Common myeloid progenitor, CD34-positive (primary cell): ENCODE measurements around the gene TENT4B.

Experiments
- CTCF ChIA-PET: fragments of 350-600 bp; sonication (Branson Sonifier 250); formaldehyde crosslinking; loops from one replicate; lab custom pipeline; 2021; ENCODE audit warnings: antibody characterized with exemption; lab: Charles Lee
- POLR2A ChIA-PET: fragments of 350-600 bp; sonication (Branson Sonifier 250); formaldehyde crosslinking; loops from one replicate; lab custom pipeline; 2021; ENCODE audit warnings: antibody characterized with exemption; lab: Charles Lee
- DNase-seq, 3 donors: peaks; one replicate each; pipeline versions ENCODE4 v3.0.0 to v3.0.0-alpha.2; 2013
- H3K27ac ChIP-seq, 2 experiments: 1 replicate in 1 of 2; 2 replicates in 1 of 2; pipeline ENCODE4 v1.7.0; 2013; ENCODE audit warnings: inconsistent platforms in 2 of 2, low read length in 2 of 2, mild to moderate bottlenecking in 2 of 2, low read depth in 1 of 2, moderate library complexity in 1 of 2; ENCODE audit not compliant: severe bottlenecking in 2 of 2, insufficient read depth in 1 of 2, poor library complexity in 1 of 2
- H3K27me3 ChIP-seq, 5 experiments: replicated peaks in 2 of 5; 1 replicate in 3 of 5; 2 replicates in 2 of 5; pipeline versions ENCODE4 v1.6.1 to v1.7.0; 2013; ENCODE audit warnings: low read length in 4 of 5, mild to moderate bottlenecking in 2 of 5, moderate library complexity in 2 of 5, inconsistent platforms in 1 of 5; ENCODE audit not compliant: insufficient read depth in 5 of 5, control insufficient read depth in 4 of 5
- H3K36me3 ChIP-seq, 4 experiments: 1 replicate in 2 of 4; 2 replicates in 2 of 4; pipeline versions ENCODE4 v1.6.1 to v1.7.0; 2013; ENCODE audit warnings: low read length in 3 of 4, control low read depth in 1 of 4, mild to moderate bottlenecking in 1 of 4; ENCODE audit not compliant: control insufficient read depth in 4 of 4, insufficient read depth in 4 of 4
- H3K4me1 ChIP-seq, 4 experiments: 1 replicate in 3 of 4; 2 replicates in 1 of 4; pipeline versions ENCODE4 v1.6.1 to v1.7.1; 2013; ENCODE audit warnings: low read length in 3 of 4, mild to moderate bottlenecking in 3 of 4, control low read depth in 1 of 4, inconsistent platforms in 1 of 4, moderate library complexity in 1 of 4; ENCODE audit not compliant: control insufficient read depth in 4 of 4, insufficient read depth in 4 of 4; ENCODE audit errors: control extremely low read depth in 1 of 4
- H3K4me3 ChIP-seq, 7 experiments: 1 replicate in 4 of 7; 2 replicates in 3 of 7; pipeline versions ENCODE4 v1.5.1 to v1.7.0; 2013; ENCODE audit warnings: mild to moderate bottlenecking in 7 of 7, low read length in 6 of 7, moderate library complexity in 6 of 7, inconsistent platforms in 2 of 7, low read depth in 2 of 7, control low read depth in 1 of 7; ENCODE audit not compliant: insufficient read depth in 4 of 7, control insufficient read depth in 1 of 7; ENCODE audit errors: extremely low read depth in 1 of 7
- H3K9me3 ChIP-seq, 5 experiments: 1 replicate in 4 of 5; 2 replicates in 1 of 5; pipeline versions ENCODE4 v1.6.1 to v1.7.1; 2013; ENCODE audit warnings: low read length in 4 of 5, mild to moderate bottlenecking in 2 of 5, inconsistent platforms in 1 of 5, low read depth in 1 of 5, moderate library complexity in 1 of 5; ENCODE audit not compliant: control insufficient read depth in 4 of 5, insufficient read depth in 2 of 5; ENCODE audit errors: control extremely low read depth in 1 of 5
- WGBS: methylation state at CpG from one replicate; pipeline ENCODE4 v1.1.5; 2013; ENCODE audit not compliant: insufficient coverage; 5-methylcytosine and 5-hydroxymethylcytosine counted together

The TENT4B gene

DNA sequence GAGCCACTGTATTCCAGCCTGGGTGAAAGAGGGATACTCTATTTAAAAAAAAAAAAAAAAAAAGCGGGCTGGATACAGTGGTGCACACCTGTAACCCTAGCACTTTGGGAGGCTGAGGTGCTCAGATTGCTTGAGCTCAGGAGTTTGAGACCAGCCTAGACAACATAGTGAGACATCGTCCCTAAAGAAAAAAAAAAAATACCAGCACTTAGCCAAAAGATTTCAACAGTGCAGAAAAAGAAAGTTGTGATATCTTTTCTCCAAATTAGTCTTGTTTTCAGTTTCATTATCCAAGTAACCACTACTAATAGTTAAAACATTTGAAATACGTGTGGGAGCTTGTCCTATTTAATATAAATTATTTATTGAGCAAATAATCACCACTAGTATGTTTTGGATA, 48.7 kb downstream of the TENT4B start:
- no peak overlapping the region for H3K4me3 ChIP-seq
- peaks cover 0 to 7% (median 0%) of the 10 kb centered on the region in 4 experiments for H3K36me3 ChIP-seq
- POLR2A ChIA-PET = interaction anchor here (0.5 to 0.7 kb wide), 2 partner anchors 16 to 46 kb away, joined by 3 to 6 read pairs; no protein-coding TSS in a partner anchor
- CTCF ChIA-PET = interaction anchor here (1.1 to 1.4 kb wide), 4 partner anchors 9 to 171 kb away, joined by 3 to 4 read pairs (median 4); no protein-coding TSS in a partner anchor
- peaks cover 0 to 11% (median 5%) of the 10 kb centered on the region in 4 experiments for H3K4me1 ChIP-seq
- no peak overlapping the region for H3K27ac ChIP-seq
- H3K27me3 ChIP-seq = no peaks in the 10 kb centered on the region
- DNase-seq = no peak
- WGBS = no CpG with 5 or more reads among the region's 3 CpGs
- no peaks in the 10 kb centered on the region for H3K9me3 ChIP-seq

DNA sequence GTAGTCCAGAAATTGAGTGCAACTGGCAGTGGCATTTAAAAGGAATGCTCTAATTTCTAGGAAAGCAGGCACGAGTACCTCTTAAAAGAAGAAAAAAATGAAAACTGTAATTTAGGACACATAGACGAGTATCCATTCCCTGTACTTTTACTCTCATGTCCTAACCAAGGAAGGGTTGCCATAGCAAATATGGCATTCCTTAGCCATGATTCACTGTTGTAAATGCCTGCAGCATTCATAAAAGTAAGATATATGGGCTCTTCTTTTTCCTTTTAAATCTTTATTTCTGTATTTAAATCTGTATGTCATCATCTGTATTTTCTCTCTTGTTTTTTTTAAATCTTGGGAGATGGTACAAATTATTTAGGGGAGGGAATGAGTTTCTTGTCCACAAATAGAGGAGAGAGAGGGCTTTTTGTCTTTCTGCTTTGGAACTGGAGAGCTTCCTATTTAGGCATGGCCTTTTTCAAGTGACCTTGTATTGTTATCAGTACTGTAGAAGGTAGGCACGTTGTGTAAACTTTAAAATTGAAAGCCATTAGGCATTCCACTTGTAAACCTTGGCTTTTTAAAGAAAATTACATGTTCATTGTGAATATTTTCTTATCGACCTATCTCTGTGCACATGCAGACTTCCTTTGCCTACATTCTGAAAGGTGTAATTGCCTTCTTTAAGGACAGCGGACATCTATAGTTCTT, 50.0 kb downstream of the TENT4B start:
- Histone ChIP-seq H3K36me3 (peaks cover 0 to 7% (median 0%) of the 10 kb centered on the region in 4 experiments), H3K27me3 (no peaks in the 10 kb centered on the region), H3K27ac (no peak overlapping the region), H3K4me3 (no peak overlapping the region), H3K9me3 (no peaks in the 10 kb centered on the region), H3K4me1 (peaks cover 0 to 7% (median 3%) of the 10 kb centered on the region in 4 experiments)
- ChIA-PET POLR2A (no interaction called here), CTCF (interaction anchor here (1.1 to 1.2 kb wide), 2 partner anchors 8 to 136 kb away, joined by 3 to 4 read pairs; no protein-coding TSS in a partner anchor)
- 91% methylated on average over 2 of the region's 5 CpGs for WGBS
- DNase-seq = no peak

DNA sequence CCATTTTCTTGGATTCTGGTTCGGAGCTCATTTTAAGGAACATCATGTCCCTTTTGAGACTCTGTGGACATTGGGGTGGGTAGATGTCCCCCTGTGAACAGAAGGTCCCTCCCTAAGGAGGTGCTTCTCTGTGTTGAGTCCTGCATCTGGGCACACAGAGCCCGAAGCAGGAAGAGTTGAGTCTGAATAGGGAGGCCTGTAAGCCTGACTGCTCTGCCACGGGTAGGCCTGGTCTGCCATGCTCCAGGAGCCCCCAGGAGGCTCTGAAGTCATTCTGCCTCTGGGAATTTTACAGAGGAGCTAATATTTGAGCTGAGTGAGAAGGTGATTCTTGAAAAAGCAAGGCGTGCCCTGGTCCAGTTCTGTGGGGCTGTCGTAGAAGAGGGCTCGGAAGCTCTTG, 50.6 kb downstream of the TENT4B start:
- H3K9me3 ChIP-seq = no peaks in the 10 kb centered on the region
- DNase-seq = no peak
- H3K36me3 ChIP-seq = peaks cover 0 to 7% (median 0%) of the 10 kb centered on the region in 4 experiments
- ChIA-PET POLR2A (no interaction called here), CTCF (interaction anchor here (0.8 kb wide), 1 partner anchor 11 kb away, joined by 3 read pairs; no protein-coding TSS in a partner anchor)
- WGBS = 80% methylated on average over 6 of the region's 6 CpGs
- no peak overlapping the region for H3K27ac ChIP-seq
- H3K4me3 ChIP-seq = no peak overlapping the region
- H3K27me3 ChIP-seq = no peaks in the 10 kb centered on the region
- H3K4me1 ChIP-seq = peaks cover 0 to 12% (median 3%) of the 10 kb centered on the region in 4 experiments

DNA sequence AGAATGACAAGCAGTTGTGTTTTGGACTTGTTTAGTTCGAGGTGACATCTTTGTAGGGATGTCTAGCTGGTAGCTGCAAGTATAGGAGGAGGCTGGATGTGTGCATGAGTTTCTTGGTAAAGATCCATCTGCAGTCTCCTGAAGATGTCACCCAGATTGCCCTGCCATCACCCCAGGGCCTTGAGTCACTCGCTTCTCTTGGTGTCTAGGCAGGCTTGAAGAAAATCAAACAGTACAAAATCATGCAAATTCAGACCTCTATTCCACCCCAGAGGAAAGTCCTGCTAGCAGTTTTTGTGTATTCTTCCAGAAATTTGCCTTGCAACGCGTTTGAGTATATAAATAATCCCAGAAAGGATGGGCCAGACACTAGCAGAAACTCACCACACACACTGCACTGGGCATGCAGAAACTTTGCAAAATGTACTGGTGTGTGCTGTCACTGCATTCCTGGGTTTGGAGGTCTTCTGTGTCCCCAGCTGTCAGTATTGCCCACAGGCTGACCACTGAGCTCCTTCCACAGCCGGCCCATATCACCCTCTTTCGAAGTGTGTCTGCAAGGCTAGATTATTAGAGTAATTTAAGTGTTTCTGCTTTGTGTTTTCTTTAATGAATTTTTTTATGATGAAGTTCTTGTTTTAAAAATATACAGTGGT, 51.5 kb downstream of the TENT4B start:
- H3K4me1 ChIP-seq = peaks cover 2 to 13% (median 3%) of the 10 kb centered on the region in 4 experiments
- no peaks in the 10 kb centered on the region for H3K9me3 ChIP-seq
- no peaks in the 10 kb centered on the region for H3K27me3 ChIP-seq
- WGBS = 100% methylated on average over 2 of the region's 6 CpGs
- no peak overlapping the region for H3K27ac ChIP-seq
- ChIA-PET CTCF (interaction anchor here (0.8 kb wide), 1 partner anchor 11 kb away, joined by 3 read pairs; no protein-coding TSS in a partner anchor), POLR2A (no interaction called here)
- DNase-seq = no peak
- peaks cover 0 to 6% (median 0%) of the 10 kb centered on the region in 4 experiments for H3K36me3 ChIP-seq
- no peak overlapping the region for H3K4me3 ChIP-seq

DNA sequence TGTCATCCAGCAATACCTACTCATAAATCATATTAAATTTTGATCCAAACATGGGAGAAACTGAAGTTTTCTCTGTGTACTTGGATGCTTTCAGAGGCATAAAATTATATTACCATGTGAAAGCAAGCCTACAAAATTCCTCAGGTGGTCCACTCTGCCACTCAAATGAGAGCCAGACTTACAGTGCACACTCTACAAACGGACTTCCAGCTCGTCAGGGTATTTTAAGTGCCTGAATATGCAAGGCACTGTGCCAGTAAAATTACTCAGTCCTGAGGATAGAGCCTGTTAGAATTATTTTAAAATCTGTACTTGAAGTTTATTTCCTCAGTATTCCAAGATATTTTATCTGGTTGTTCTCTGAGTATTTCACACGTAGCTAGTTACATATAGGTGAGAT, 54.5 kb downstream of the TENT4B start:
- no CpG with 5 or more reads among the region's 3 CpGs for WGBS

DNA sequence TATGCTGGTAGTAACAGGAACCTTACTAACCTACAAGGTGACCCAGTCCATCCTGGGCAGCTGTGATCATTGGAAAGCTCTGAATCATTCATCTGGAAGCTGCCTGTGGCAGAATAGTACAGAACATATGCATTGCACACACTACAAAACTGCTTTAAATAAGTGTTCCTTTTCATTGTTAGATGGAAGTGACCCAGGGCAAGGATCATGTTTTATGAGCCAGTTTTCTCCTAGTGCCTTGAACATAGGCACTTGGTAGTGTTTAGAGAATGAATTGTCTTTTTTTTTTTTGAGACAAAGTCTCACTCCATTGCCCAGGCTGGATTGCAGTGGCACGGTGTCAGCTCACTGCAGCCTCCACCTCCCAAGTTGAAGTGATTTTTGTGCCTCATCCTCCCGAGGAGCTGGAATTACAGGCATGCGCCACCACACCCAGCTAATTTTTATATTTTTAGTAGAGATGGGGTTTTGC, 55.4 kb downstream of the TENT4B start:
- H3K9me3 ChIP-seq = no peaks in the 10 kb centered on the region
- H3K4me3 ChIP-seq = no peak overlapping the region
- DNase-seq = no peak
- H3K4me1 ChIP-seq = peaks cover 4 to 26% (median 13%) of the 10 kb centered on the region in 4 experiments
- 86% methylated on average over 1 of the region's 3 CpGs for WGBS
- no peak overlapping the region for H3K27ac ChIP-seq
- H3K27me3 ChIP-seq = no peaks in the 10 kb centered on the region
- ChIA-PET CTCF (interaction anchor here (0.5 to 4.9 kb wide), 8 partner anchors 12 to 586 kb away, joined by 3 to 44 read pairs (median 4); partner anchors contain the start of gene CNEP1R1), POLR2A (no interaction called here)
- peaks cover 2 to 18% (median 15%) of the 10 kb centered on the region in 4 experiments for H3K36me3 ChIP-seq

More for the DNA sequence above, 54.5 kb downstream of the TENT4B start:
- no peaks in the 10 kb centered on the region for H3K9me3 ChIP-seq
- CTCF ChIA-PET = interaction anchor here (1.1 to 1.5 kb wide), 4 partner anchors 11 to 140 kb away, joined by 3 to 11 read pairs (median 4); no protein-coding TSS in a partner anchor
- peaks cover 4 to 26% (median 13%) of the 10 kb centered on the region in 4 experiments for H3K4me1 ChIP-seq
- DNase-seq = no peak
- POLR2A ChIA-PET = no interaction called here
- no peak overlapping the region for H3K27ac ChIP-seq
- peaks cover 2 to 12% (median 11%) of the 10 kb centered on the region in 4 experiments for H3K36me3 ChIP-seq
- H3K27me3 ChIP-seq = no peaks in the 10 kb centered on the region
- no peak overlapping the region for H3K4me3 ChIP-seq
